ENCODE results near the gene SPEN.

Gene SPEN

GRCh38 chr1:15961492-15961891 is 114.0 kb downstream of the SPEN start:
- no peak for TF ChIP-seq ZFX (IDR thresholded peaks at IDR 0.05)
- no peak for TF ChIP-seq CTCF (conservative IDR thresholded peaks at IDR 0.05)
- no peak overlapping the region for H3K27ac ChIP-seq

- TF ChIP-seq CTCF (conservative IDR thresholded peaks at IDR 0.05), result no peak
- no peak for TF ChIP-seq ZFX (IDR thresholded peaks at IDR 0.05)
- no peak overlapping the region for H3K27ac ChIP-seq
These were observed 114.7 kb downstream of the SPEN start for GRCh38 chr1:15962176-15962575.

GRCh38 chr1:15962671-15963362 is 115.3 kb downstream of the SPEN start:
- TF ChIP-seq ZFX (IDR thresholded peaks at IDR 0.05) (no peak), CTCF (conservative IDR thresholded peaks at IDR 0.05) (no peak)
- no peak overlapping the region for H3K27ac ChIP-seq

- H3K27ac ChIP-seq, result no peak overlapping the region
- TF ChIP-seq CTCF (conservative IDR thresholded peaks at IDR 0.05) (no peak), ZFX (IDR thresholded peaks at IDR 0.05) (no peak)
These were observed 116.0 kb downstream of the SPEN start for GRCh38 chr1:15963363-15963967.

- H3K27ac ChIP-seq, result no peak overlapping the region
- TF ChIP-seq ZFX (IDR thresholded peaks at IDR 0.05) (no peak), CTCF (conservative IDR thresholded peaks at IDR 0.05) (no peak)
These were observed 116.6 kb downstream of the SPEN start for GRCh38 chr1:15963968-15964648.

GRCh38 chr1:15965228-15965767 is 117.8 kb downstream of the SPEN start:
- no peak for TF ChIP-seq CTCF (conservative IDR thresholded peaks at IDR 0.05)
- TF ChIP-seq ZFX (IDR thresholded peaks at IDR 0.05), result no peak
- no peak overlapping the region for H3K27ac ChIP-seq

Measured in C4-2B (cell line).